Gastrocnemius medialis (tissue), 4 donors: ENCODE results near the gene ALS2CL.

Experiments used
- POLR2A ChIP-seq, 2 donors: fragments of 450-650 bp; IDR thresholded peaks; one replicate each; pipeline ENCODE4 v1.6.1; 2017; ENCODE audit warnings: antibody characterized with exemption in 2 of 2, mild to moderate bottlenecking in 2 of 2, moderate library complexity in 2 of 2
- TF ChIP-seq, protein P1 (sequence below), 5 experiments: fragments of 450-650 bp in 3 of 5; fragments of 200-600 bp in 2 of 5; sonication (generic) in 2 of 5; IDR thresholded peaks in 4 of 5; conservative IDR thresholded peaks in 1 of 5; 1 replicate in 4 of 5; 2 replicates in 1 of 5; pipeline ENCODE4 v1.5.1; 2016 to 2019; ENCODE audit warnings: antibody characterized with exemption in 5 of 5, mild to moderate bottlenecking in 3 of 5, moderate library complexity in 3 of 5

DNA sequence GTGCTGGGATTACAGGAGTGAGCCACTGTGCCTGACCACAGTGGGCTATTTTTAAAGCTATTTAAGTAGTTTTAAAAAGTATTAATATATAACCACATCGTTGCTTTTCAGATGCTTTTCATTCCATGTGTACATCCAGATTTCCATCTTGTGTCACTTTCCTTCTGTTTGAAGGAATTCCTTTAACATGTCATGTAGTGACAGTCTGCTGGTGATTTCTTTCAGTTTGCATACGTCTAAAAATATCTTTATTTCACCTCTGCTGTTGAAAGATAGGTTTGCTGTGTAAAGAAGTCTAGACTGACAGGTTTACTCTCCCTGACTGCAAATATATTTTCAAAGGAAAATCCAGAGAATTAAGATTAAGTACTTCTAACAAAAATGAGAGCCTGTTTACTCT lies 68.9 kb downstream of the ALS2CL start:
- TF ChIP-seq, protein P1, sequence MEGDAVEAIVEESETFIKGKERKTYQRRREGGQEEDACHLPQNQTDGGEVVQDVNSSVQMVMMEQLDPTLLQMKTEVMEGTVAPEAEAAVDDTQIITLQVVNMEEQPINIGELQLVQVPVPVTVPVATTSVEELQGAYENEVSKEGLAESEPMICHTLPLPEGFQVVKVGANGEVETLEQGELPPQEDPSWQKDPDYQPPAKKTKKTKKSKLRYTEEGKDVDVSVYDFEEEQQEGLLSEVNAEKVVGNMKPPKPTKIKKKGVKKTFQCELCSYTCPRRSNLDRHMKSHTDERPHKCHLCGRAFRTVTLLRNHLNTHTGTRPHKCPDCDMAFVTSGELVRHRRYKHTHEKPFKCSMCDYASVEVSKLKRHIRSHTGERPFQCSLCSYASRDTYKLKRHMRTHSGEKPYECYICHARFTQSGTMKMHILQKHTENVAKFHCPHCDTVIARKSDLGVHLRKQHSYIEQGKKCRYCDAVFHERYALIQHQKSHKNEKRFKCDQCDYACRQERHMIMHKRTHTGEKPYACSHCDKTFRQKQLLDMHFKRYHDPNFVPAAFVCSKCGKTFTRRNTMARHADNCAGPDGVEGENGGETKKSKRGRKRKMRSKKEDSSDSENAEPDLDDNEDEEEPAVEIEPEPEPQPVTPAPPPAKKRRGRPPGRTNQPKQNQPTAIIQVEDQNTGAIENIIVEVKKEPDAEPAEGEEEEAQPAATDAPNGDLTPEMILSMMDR (IDR thresholded peaks at IDR 0.05 in 4 of 5, conservative IDR thresholded peaks at IDR 0.05 in 1 of 5), result no peak
- TF ChIP-seq POLR2A (IDR thresholded peaks at IDR 0.05), result no peak
